IMR-90 (cell line): ENCODE data around the gene FBXL19. TPM values are rescaled to one million over a fixed set of nuclear protein-coding genes. Genes with fewer than 3 reads are reported as not detected.

Source experiments
- ATAC-seq: fragments of 200-7000 bp; cut with Tn5 transposase; 2 replicates; pipeline ENCODE4 v1.9.1; 2020; ENCODE audit warnings: low read depth, mild to moderate bottlenecking, moderate library complexity
- BruUV-seq: library from RNA; stranded (reverse); fragments of 400-500 nt; replicated peaks from 2 replicates; lab custom pipeline; 2021; lab: Mats Ljungman, UMichigan
- CTCF ChIA-PET: fragments of 300-600 bp; formaldehyde crosslinking; extraction: SDS; loops from one replicate; lab custom pipeline; 2021; ENCODE audit warnings: antibody characterized with exemption; lab: Yijun Ruan, JAX
- POLR2A ChIA-PET: fragments of 300-600 bp; sonication (Branson Sonifier 250); formaldehyde crosslinking; loops from one replicate; lab custom pipeline; 2022; ENCODE audit warnings: antibody characterized with exemption; ENCODE audit not compliant: unreplicated experiment; lab: Charles Lee
- DNase-seq: peaks from one replicate; pipeline ENCODE4 v3.0.0; 2013
- H2AFZ ChIP-seq: replicated peaks from 2 replicates; pipeline ENCODE3; 2013; ENCODE audit warnings: low read length, mild to moderate bottlenecking; ENCODE audit not compliant: poor library complexity
- H2AK5ac ChIP-seq: 2 replicates; pipeline ENCODE4 v1.6.1; 2013; ENCODE audit warnings: low read depth, low read length, inconsistent platforms
- H2AK9ac ChIP-seq: replicated peaks from 2 replicates; pipeline ENCODE3; 2013; ENCODE audit warnings: mild to moderate bottlenecking, low read depth, low read length, moderate library complexity; ENCODE audit not compliant: poor library complexity
- H2BK120ac ChIP-seq: 2 replicates; pipeline ENCODE4 v1.6.1; 2013; ENCODE audit warnings: low read depth, low read length, inconsistent platforms
- H2BK15ac ChIP-seq: 3 replicates; pipeline ENCODE4 v1.6.1; 2013; ENCODE audit warnings: low read depth, low read length, inconsistent platforms
- H2BK20ac ChIP-seq: 2 replicates; pipeline ENCODE4 v1.6.1; 2013; ENCODE audit warnings: low read depth, mild to moderate bottlenecking, inconsistent platforms, low read length, moderate library complexity
- H2BK5ac ChIP-seq: 2 replicates; pipeline ENCODE4 v1.6.1; 2013; ENCODE audit warnings: mild to moderate bottlenecking, low read depth, low read length, inconsistent platforms; ENCODE audit not compliant: poor library complexity, severe bottlenecking
- H3K14ac ChIP-seq: replicated peaks from 2 replicates; pipeline ENCODE4 v1.6.1; 2013; ENCODE audit warnings: low read depth, low read length, inconsistent platforms
- H3K18ac ChIP-seq: 2 replicates; pipeline ENCODE4 v1.6.1; 2013; ENCODE audit warnings: low read depth, low read length, control low read depth
- H3K23ac ChIP-seq: 2 replicates; pipeline ENCODE4 v1.6.1; 2013; ENCODE audit warnings: low read depth, low read length, inconsistent platforms
- H3K27ac ChIP-seq: 2 replicates; pipeline ENCODE4 v1.5.1; 2013; ENCODE audit warnings: mild to moderate bottlenecking, control low read depth, low read length; ENCODE audit not compliant: insufficient read depth
- H3K27me3 ChIP-seq: 2 replicates; pipeline ENCODE4 v1.6.1; 2013; ENCODE audit warnings: low read length; ENCODE audit not compliant: control insufficient read depth, insufficient read depth
- H3K36me3 ChIP-seq: 2 replicates; pipeline ENCODE4 v1.6.1; 2013; ENCODE audit warnings: low read length, mixed read lengths; ENCODE audit not compliant: control insufficient read depth, insufficient read depth
- H3K4ac ChIP-seq: 2 replicates; pipeline ENCODE4 v1.6.1; 2013; ENCODE audit warnings: low read depth, low read length, inconsistent platforms
- H3K4me1 ChIP-seq: 2 replicates; pipeline ENCODE4 v1.6.1; 2013; ENCODE audit warnings: low read length, mixed read lengths; ENCODE audit not compliant: control insufficient read depth, insufficient read depth
- H3K4me2 ChIP-seq: 2 replicates; pipeline ENCODE4 v1.6.1; 2013; ENCODE audit warnings: low read depth, mild to moderate bottlenecking, control low read depth, low read length, moderate library complexity
- H3K4me3 ChIP-seq: 2 replicates; pipeline ENCODE4 v1.5.1; 2013; ENCODE audit warnings: low read depth, mild to moderate bottlenecking, control low read depth, low read length, moderate library complexity; ENCODE audit not compliant: insufficient read depth
- H3K56ac ChIP-seq: 2 replicates; pipeline ENCODE4 v1.6.1; 2013; ENCODE audit warnings: low read length, inconsistent platforms; ENCODE audit not compliant: insufficient read depth; ENCODE audit errors: extremely low read depth
- H3K79me1 ChIP-seq, 2 experiments: 2 replicates each; pipeline ENCODE4 v1.6.1; 2013; ENCODE audit warnings: low read length in 2 of 2, inconsistent platforms in 1 of 2, low read depth in 1 of 2
- H3K9ac ChIP-seq: 2 replicates; pipeline ENCODE4 v1.6.1; 2013; ENCODE audit warnings: low read depth, low read length, control low read depth
- H3K9me1 ChIP-seq: 2 replicates; pipeline ENCODE4 v1.6.1; 2013; ENCODE audit warnings: low read length, inconsistent platforms; ENCODE audit not compliant: insufficient read depth
- H3K9me3 ChIP-seq: 2 replicates; pipeline ENCODE4 v1.6.1; 2013; ENCODE audit warnings: low read length; ENCODE audit not compliant: control insufficient read depth, insufficient read depth
- H4K20me1 ChIP-seq: 2 replicates; pipeline ENCODE4 v1.6.1; 2013; ENCODE audit warnings: low read length, inconsistent platforms; ENCODE audit not compliant: insufficient read depth
- H4K5ac ChIP-seq: 2 replicates; pipeline ENCODE4 v1.6.1; 2013; ENCODE audit warnings: mild to moderate bottlenecking, low read depth, low read length, control low read depth
- H4K8ac ChIP-seq, 2 experiments: 2 replicates each; pipeline ENCODE4 v1.6.1; 2013; ENCODE audit warnings: low read depth in 2 of 2, low read length in 2 of 2, control low read depth in 1 of 2, inconsistent platforms in 1 of 2
- H4K91ac ChIP-seq: 2 replicates; pipeline ENCODE4 v1.6.1; 2013; ENCODE audit warnings: low read depth, low read length, inconsistent platforms; ENCODE audit not compliant: insufficient read depth
- BHLHE40 ChIP-seq: fragments of 150-350 bp; IDR thresholded peaks from 2 replicates; pipeline ENCODE4 v1.6.1; 2016; ENCODE audit warnings: mild to moderate bottlenecking, low read depth, low read length
- CEBPB ChIP-seq: IDR thresholded peaks from 2 replicates; pipeline ENCODE4 v1.6.1; 2012; ENCODE audit warnings: low read depth, low read length, improper control_type of control experiment
- CHD1 ChIP-seq: IDR thresholded peaks from 2 replicates; pipeline ENCODE4 v1.6.1; 2012; ENCODE audit warnings: low read depth, low read length, improper control_type of control experiment
- FOS ChIP-seq: fragments of 150-350 bp; IDR thresholded peaks from 2 replicates; pipeline ENCODE4 v1.6.1; 2016; ENCODE audit warnings: low read depth, low read length
- MAFK ChIP-seq: IDR thresholded peaks from 2 replicates; pipeline ENCODE4 v1.6.1; 2012; ENCODE audit warnings: low read depth, low read length, improper control_type of control experiment
- MAZ ChIP-seq: IDR thresholded peaks from 2 replicates; pipeline ENCODE4 v1.6.1; 2012; ENCODE audit warnings: low read depth, mild to moderate bottlenecking, low read length, improper control_type of control experiment, moderate library complexity, borderline replicate concordance
- NFE2L2 ChIP-seq: fragments of 150-350 bp; IDR thresholded peaks from 2 replicates; pipeline ENCODE4 v1.6.1; 2016; ENCODE audit warnings: low read depth, mild to moderate bottlenecking, low read length
- POLR2A ChIP-seq: IDR thresholded peaks from 2 replicates; pipeline ENCODE4 v1.6.1; 2012; ENCODE audit warnings: mild to moderate bottlenecking, low read depth, low read length
- RAD21 ChIP-seq: IDR thresholded peaks from 2 replicates; pipeline ENCODE4 v1.6.1; 2012; ENCODE audit warnings: low read length, improper control_type of control experiment
- RCOR1 ChIP-seq: IDR thresholded peaks from 2 replicates; pipeline ENCODE4 v1.6.1; 2012; ENCODE audit warnings: mild to moderate bottlenecking, low read length, improper control_type of control experiment; ENCODE audit not compliant: insufficient replicate concordance
- RFX5 ChIP-seq: IDR thresholded peaks from 2 replicates; pipeline ENCODE4 v1.8.0; 2012; ENCODE audit warnings: low read depth, mild to moderate bottlenecking, low read length, moderate library complexity
- SMC3 ChIP-seq: fragments of 150-350 bp; IDR thresholded peaks from 2 replicates; pipeline ENCODE4 v1.6.1; 2016; ENCODE audit warnings: low read depth, mild to moderate bottlenecking, antibody characterized with exemption, low read length, moderate library complexity
- WGBS, 2 experiments: methylation state at CpG; one replicate each; pipeline versions ENCODE4 v1.1.5 to v1.1.7; 2013; ENCODE audit warnings: missing lambda C conversion rate in 2 of 2; ENCODE audit not compliant: insufficient read length in 1 of 2; ENCODE audit errors: extremely low coverage in 2 of 2; 5-methylcytosine and 5-hydroxymethylcytosine counted together
- dilution Hi-C: fragments of 300-500 bp; cut with HindIII; formaldehyde crosslinking; loops from one replicate; pipeline ENCODE4 v1.14.3; 2018; ENCODE audit warnings: low sequenced_read_pairs; ENCODE audit not compliant: unreplicated experiment
- in situ Hi-C: fragments of 300-500 bp; cut with MboI; formaldehyde crosslinking; loops from 3 replicates; pipeline ENCODE4 v1.14.3; 2019; ENCODE audit warnings: low sequenced_read_pairs, inconsistent platforms, mixed read lengths
- intact Hi-C: fragments of 100-400 bp; cut with micrococcal nuclease; formaldehyde crosslinking; loops from 2 replicates; pipeline ENCODE4 v1.10.0; 2022
- polyA plus RNA-seq, 3 experiments: library from polyadenylated mRNA; depleted of rRNA; stranded (reverse); fragments of >200 nt; gene quantifications; 2 replicates each; pipeline ENCODE4 v1.2.3, GENCODE V29; 2012; ENCODE audit warnings: low replicate concordance in 1 of 3
- total RNA-seq: library from RNA; depleted of rRNA; stranded (reverse); fragments of >200 nt; gene quantifications from 2 replicates; pipeline ENCODE4 v1.2.3, GENCODE V29; 2012
- TF ChIP-seq, protein P1 (sequence below): fragments of 150-350 bp; IDR thresholded peaks from 2 replicates; pipeline ENCODE4 v1.6.1; 2016; ENCODE audit warnings: low read depth, mild to moderate bottlenecking, low read length, moderate library complexity, borderline replicate concordance
- TF ChIP-seq, protein P2 (sequence below): fragments of 150-350 bp; IDR thresholded peaks from 2 replicates; pipeline ENCODE4 v1.6.1; 2017; ENCODE audit warnings: mild to moderate bottlenecking, antibody characterized with exemption, low read length, low read depth
- TF ChIP-seq, protein P3 (sequence below): conservative IDR thresholded peaks from 2 replicates; pipeline ENCODE4 v1.5.1; 2012; ENCODE audit warnings: mild to moderate bottlenecking, low read depth, low read length, improper control_type of control experiment

The FBXL19 gene
- total and polyA plus RNA-seq, 2 of the 4 experiments (the other 2 are of a cell fraction) = 5.0 to 13.8 TPM

DNA sequence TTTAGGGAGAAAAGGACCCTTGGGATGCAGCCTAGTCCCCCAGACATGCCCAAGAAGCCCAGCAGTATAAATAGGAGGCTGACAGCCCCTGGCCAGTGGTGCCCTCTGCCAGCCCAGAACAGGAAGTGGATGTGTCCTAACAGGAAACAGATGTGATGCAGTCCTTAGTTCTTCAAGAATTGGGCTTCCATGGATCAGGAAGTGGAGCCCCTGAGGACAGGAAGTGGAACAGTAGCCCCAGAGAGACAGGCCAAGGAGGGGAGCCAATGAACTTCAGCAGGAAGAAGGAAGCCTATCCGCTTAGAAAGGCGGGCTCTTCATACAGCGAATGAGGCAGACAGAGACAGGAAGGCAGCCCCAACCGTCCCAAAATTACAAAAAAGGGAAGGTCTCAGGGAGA lies 19.8 kb upstream of the FBXL19 start:
- peak overlapping the region; percentile 52 for H2AK9ac ChIP-seq
- WGBS, 2 experiments = 100% methylated on average over 1 of the region's 4 CpGs; no CpG with 5 or more reads in 1 of the 2 experiments
- no peak overlapping the region for H3K18ac ChIP-seq
- H3K4ac ChIP-seq = peak overlapping the region; percentile 4; the same call in 1 of the 2 replicates
- no peak for ATAC-seq
- BruUV-seq = no TSS peak
- H3K27ac ChIP-seq = no peak overlapping the region
- DNase-seq = no peak
- no peak overlapping the region for H2BK120ac ChIP-seq
- H3K27me3 ChIP-seq = no peaks in the 10 kb centered on the region
- H2AFZ ChIP-seq = peak overlapping the region; percentile 62
- H3K9me3 ChIP-seq = no peaks in the 10 kb centered on the region
- POLR2A ChIA-PET = no interaction called here
- no peak overlapping the region for H3K9ac ChIP-seq
- H4K5ac ChIP-seq = no peak overlapping the region
- dilution Hi-C loops (no loop called here), in situ Hi-C loops (no loop called here), intact Hi-C loops (no loop called here)
- H4K20me1 ChIP-seq = no peaks in the 10 kb centered on the region
- H3K9me1 ChIP-seq = peaks cover 8% of the 10 kb centered on the region; the same call in 1 of the 2 replicates
- H2BK5ac ChIP-seq = no peak overlapping the region
- CTCF ChIA-PET = no interaction called here
- no peak overlapping the region for H3K23ac ChIP-seq
- no peak for TF ChIP-seq BHLHE40
- TF ChIP-seq FOS = no peak
- no peak for TF ChIP-seq RCOR1
- TF ChIP-seq, protein P1, sequence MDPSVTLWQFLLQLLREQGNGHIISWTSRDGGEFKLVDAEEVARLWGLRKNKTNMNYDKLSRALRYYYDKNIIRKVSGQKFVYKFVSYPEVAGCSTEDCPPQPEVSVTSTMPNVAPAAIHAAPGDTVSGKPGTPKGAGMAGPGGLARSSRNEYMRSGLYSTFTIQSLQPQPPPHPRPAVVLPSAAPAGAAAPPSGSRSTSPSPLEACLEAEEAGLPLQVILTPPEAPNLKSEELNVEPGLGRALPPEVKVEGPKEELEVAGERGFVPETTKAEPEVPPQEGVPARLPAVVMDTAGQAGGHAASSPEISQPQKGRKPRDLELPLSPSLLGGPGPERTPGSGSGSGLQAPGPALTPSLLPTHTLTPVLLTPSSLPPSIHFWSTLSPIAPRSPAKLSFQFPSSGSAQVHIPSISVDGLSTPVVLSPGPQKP = no peak
- TF ChIP-seq SMC3 = no peak
- TF ChIP-seq, protein P2, sequence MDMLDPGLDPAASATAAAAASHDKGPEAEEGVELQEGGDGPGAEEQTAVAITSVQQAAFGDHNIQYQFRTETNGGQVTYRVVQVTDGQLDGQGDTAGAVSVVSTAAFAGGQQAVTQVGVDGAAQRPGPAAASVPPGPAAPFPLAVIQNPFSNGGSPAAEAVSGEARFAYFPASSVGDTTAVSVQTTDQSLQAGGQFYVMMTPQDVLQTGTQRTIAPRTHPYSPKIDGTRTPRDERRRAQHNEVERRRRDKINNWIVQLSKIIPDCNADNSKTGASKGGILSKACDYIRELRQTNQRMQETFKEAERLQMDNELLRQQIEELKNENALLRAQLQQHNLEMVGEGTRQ = no peak
- no peak for TF ChIP-seq NFE2L2
- TF ChIP-seq, protein P3, sequence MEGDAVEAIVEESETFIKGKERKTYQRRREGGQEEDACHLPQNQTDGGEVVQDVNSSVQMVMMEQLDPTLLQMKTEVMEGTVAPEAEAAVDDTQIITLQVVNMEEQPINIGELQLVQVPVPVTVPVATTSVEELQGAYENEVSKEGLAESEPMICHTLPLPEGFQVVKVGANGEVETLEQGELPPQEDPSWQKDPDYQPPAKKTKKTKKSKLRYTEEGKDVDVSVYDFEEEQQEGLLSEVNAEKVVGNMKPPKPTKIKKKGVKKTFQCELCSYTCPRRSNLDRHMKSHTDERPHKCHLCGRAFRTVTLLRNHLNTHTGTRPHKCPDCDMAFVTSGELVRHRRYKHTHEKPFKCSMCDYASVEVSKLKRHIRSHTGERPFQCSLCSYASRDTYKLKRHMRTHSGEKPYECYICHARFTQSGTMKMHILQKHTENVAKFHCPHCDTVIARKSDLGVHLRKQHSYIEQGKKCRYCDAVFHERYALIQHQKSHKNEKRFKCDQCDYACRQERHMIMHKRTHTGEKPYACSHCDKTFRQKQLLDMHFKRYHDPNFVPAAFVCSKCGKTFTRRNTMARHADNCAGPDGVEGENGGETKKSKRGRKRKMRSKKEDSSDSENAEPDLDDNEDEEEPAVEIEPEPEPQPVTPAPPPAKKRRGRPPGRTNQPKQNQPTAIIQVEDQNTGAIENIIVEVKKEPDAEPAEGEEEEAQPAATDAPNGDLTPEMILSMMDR = no peak
- no peak for TF ChIP-seq CEBPB
- TF ChIP-seq RAD21 = no peak
- no peak for TF ChIP-seq CHD1
- no peak for TF ChIP-seq MAZ
- TF ChIP-seq MAFK = no peak
- no peak for TF ChIP-seq POLR2A
- no peak for TF ChIP-seq RFX5
- H4K91ac ChIP-seq = peak overlapping the region; percentile 9; the same call in 1 of the 2 replicates
- peaks cover 4% of the 10 kb centered on the region; the same call in 1 of the 2 replicates for H3K4me1 ChIP-seq
- H3K79me1 ChIP-seq = peaks cover 3 to 16% of the 10 kb centered on the region in 2 experiments; a peak in 2 of 4 replicates
- no peak overlapping the region for H2BK20ac ChIP-seq
- peak overlapping the region; percentile 86 to 95; a peak in 3 of 4 replicates for H4K8ac ChIP-seq
- no peak overlapping the region for H3K56ac ChIP-seq
- H3K36me3 ChIP-seq = no peaks in the 10 kb centered on the region
- H3K4me2 ChIP-seq = no peak overlapping the region
- H2BK15ac ChIP-seq = no peak overlapping the region
- no peak overlapping the region for H3K4me3 ChIP-seq
- H3K14ac ChIP-seq = 0 out of 2 replicates have a peak overlapping the region, but pooled peaks have one; percentile 39
- 0 out of 2 replicates have a peak overlapping the region, but pooled peaks have one; percentile 27 for H2AK5ac ChIP-seq
